HepG2 (cell line): ENCODE data around the gene B4GALT5. TPM values are rescaled to one million over a fixed set of nuclear protein-coding genes. Genes with fewer than 3 reads are reported as not detected.

Experiments used
- RFXAP ChIP-seq: sonication (generic); formaldehyde crosslinking; IDR thresholded peaks from 2 replicates; pipeline ENCODE4 v1.4.0; 2020; ENCODE audit warnings: missing genetic modification reagents, borderline replicate concordance
- THYN1 ChIP-seq: sonication (generic); formaldehyde crosslinking; IDR thresholded peaks from 2 replicates; pipeline ENCODE4 v1.8.1; 2023; ENCODE audit warnings: low read depth, mild to moderate bottlenecking, moderate library complexity, missing genetic modification reagents, borderline replicate concordance
- ZNF101 ChIP-seq: sonication (generic); formaldehyde crosslinking; IDR thresholded peaks from 2 replicates; pipeline ENCODE4 v1.4.0; 2020; ENCODE audit warnings: mild to moderate bottlenecking, low read depth, missing genetic modification reagents, borderline replicate concordance
- ZNF570 ChIP-seq: sonication (generic); formaldehyde crosslinking; IDR thresholded peaks from 2 replicates; pipeline ENCODE4 v1.4.0; 2020; ENCODE audit warnings: mild to moderate bottlenecking, missing genetic modification reagents, borderline replicate concordance
- polyA plus RNA-seq, 8 experiments: library from polyadenylated mRNA; depleted of rRNA in 3 of 8; stranded (reverse) in 7 of 8; unstranded in 1 of 8; fragments of >200 nt; fragmentation: Illumina TruSeq in 4 of 8; extraction: Trizol in 4 of 8; gene quantifications; 2 replicates each; pipeline versions ENCODE4 v1.2.1 to v1.2.3, GENCODE V29; 2011 to 2016; ENCODE audit warnings: low read depth in 4 of 8, missing spikeins in 1 of 8, mixed read lengths in 1 of 8; ENCODE audit not compliant: insufficient read depth in 1 of 8
- total RNA-seq, 5 experiments: library from RNA; depleted of rRNA; stranded (reverse); fragments of >200 nt; fragmentation: Illumina TruSeq; extraction: Trizol; gene quantifications; 2 replicates each; pipeline ENCODE4 v1.2.3, GENCODE V29; 2016; ENCODE audit warnings: low read depth in 1 of 5
- TF ChIP-seq, protein P1 (sequence below): sonication (generic); formaldehyde crosslinking; IDR thresholded peaks from 2 replicates; pipeline ENCODE4 v1.8.0; 2022; ENCODE audit warnings: missing genetic modification reagents, mild to moderate bottlenecking, inconsistent platforms, borderline replicate concordance
- TF ChIP-seq, protein P2 (sequence below): sonication (generic); formaldehyde crosslinking; IDR thresholded peaks from 2 replicates; pipeline ENCODE4 v1.8.0; 2023; ENCODE audit warnings: mild to moderate bottlenecking, missing genetic modification reagents
- TF ChIP-seq, protein P3 (sequence below): sonication (generic); formaldehyde crosslinking; IDR thresholded peaks from 2 replicates; pipeline ENCODE4 v1.4.0; 2020; ENCODE audit warnings: mild to moderate bottlenecking, missing genetic modification reagents
- TF ChIP-seq, protein P4 (sequence below): sonication (generic); formaldehyde crosslinking; IDR thresholded peaks from 2 replicates; pipeline ENCODE4 v1.8.1; 2023; ENCODE audit warnings: mild to moderate bottlenecking, missing genetic modification reagents, borderline replicate concordance
- TF ChIP-seq, protein P5 (sequence below): sonication (generic); formaldehyde crosslinking; IDR thresholded peaks from 2 replicates; pipeline ENCODE4 v1.5.1; 2020; ENCODE audit warnings: missing genetic modification reagents, mild to moderate bottlenecking, borderline replicate concordance

B4GALT5 gene
- total and polyA plus RNA-seq, 2 of the 13 experiments (the other 11 are each of a cell fraction or from before 2014, with no cell fraction given): 27.3 to 30.9 TPM

DNA sequence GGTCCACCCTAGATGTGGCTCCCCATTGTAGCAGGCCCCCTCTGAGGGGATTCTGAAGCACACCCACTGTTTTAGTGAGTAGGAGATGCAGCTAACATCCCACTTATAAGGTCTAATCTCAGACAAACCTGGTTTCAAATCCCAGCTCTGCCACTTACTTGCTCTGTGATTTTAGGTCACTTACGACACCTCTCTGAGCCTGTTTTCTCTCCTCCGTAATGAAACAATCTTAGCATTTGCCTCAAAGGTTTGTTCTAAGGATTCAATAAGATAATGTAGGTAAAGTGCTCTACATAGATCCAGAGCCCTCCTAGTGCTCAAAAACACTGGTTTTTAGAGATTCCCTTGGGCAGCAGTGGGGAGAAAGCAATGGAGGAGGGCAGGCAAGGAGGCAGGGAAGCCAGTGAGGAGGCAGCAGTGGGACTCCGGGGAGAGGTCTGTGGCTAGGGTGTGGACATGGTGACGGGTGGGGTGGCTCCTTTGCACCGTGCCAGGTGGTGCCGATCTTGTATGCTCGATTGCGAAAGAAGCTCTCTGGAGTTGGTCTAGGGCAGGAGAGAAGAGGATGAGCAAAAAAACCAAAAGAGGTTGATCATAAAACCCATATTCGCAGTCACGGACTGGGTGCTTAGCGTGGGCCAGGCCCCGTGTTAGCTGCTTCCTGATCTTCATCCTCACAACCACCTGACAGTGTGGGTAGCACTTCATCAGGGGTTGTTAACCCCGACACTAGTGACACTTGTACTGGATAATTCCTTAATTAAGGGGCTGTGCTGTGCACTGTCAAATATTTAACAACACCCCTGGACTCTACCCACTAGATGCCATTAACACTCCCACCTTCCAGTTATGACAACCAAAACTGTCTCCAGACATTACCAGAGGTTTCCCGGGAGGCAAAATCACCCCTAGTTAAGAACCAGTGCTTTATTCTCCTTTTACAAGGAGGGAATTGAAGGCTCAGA, 129.0 kb downstream of the B4GALT5 start (continued):
- TF ChIP-seq, protein P1, sequence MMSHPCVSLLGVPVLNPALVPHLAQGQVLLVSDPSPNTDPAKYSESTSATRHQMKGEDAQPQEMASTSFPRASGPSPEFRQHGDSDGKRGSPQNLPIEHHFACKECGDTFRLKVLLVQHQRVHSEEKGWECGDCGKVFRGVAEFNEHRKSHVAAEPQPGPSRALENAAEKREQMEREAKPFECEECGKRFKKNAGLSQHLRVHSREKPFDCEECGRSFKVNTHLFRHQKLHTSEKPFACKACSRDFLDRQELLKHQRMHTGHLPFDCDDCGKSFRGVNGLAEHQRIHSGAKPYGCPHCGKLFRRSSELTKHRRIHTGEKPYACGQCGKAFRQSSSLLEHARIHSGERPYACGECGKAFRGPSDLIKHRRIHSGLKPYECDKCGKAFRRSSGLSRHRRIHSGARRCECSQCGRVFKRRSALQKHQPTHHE (CRISPR knock-in tag): 0 out of 2 replicates have a peak, but pooled peaks have one; percentile 37
- TF ChIP-seq, protein P2, sequence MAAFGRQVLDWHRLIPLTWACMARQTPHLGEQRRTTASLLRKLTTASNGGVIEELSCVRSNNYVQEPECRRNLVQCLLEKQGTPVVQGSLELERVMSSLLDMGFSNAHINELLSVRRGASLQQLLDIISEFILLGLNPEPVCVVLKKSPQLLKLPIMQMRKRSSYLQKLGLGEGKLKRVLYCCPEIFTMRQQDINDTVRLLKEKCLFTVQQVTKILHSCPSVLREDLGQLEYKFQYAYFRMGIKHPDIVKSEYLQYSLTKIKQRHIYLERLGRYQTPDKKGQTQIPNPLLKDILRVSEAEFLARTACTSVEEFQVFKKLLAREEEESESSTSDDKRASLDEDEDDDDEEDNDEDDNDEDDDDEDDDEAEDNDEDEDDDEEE (CRISPR knock-in tag): peak; percentile 14; the same call in 1 of the 2 replicates
- TF ChIP-seq RFXAP (CRISPR knock-in tag) (0 out of 2 replicates have a peak, but pooled peaks have one; percentile 47), THYN1 (no peak), ZNF101 (peak; percentile 76; the same call in 1 of the 2 replicates), ZNF570 (CRISPR knock-in tag) (no peak)
- TF ChIP-seq, protein P3, sequence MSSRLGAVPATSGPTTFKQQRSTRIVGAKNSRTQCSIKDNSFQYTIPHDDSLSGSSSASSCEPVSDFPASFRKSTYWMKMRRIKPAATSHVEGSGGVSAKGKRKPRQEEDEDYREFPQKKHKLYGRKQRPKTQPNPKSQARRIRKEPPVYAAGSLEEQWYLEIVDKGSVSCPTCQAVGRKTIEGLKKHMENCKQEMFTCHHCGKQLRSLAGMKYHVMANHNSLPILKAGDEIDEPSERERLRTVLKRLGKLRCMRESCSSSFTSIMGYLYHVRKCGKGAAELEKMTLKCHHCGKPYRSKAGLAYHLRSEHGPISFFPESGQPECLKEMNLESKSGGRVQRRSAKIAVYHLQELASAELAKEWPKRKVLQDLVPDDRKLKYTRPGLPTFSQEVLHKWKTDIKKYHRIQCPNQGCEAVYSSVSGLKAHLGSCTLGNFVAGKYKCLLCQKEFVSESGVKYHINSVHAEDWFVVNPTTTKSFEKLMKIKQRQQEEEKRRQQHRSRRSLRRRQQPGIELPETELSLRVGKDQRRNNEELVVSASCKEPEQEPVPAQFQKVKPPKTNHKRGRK (CRISPR knock-in tag): 0 out of 2 replicates have a peak, but pooled peaks have one; percentile 19
- TF ChIP-seq, protein P4, sequence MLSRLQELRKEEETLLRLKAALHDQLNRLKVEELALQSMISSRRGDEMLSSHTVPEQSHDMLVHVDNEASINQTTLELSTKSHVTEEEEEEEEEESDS: 0 out of 2 replicates have a peak, but pooled peaks have one; percentile 7
- TF ChIP-seq, protein P5, sequence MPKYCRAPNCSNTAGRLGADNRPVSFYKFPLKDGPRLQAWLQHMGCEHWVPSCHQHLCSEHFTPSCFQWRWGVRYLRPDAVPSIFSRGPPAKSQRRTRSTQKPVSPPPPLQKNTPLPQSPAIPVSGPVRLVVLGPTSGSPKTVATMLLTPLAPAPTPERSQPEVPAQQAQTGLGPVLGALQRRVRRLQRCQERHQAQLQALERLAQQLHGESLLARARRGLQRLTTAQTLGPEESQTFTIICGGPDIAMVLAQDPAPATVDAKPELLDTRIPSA (CRISPR knock-in tag): peak; percentile 62; the same call in 1 of the 2 replicates
